Mucosa of descending colon (tissue), 3 donors: ENCODE data around the gene ZFPM1. TPM values are rescaled to one million over a fixed set of nuclear protein-coding genes. Genes with fewer than 3 reads are reported as not detected.

Experiments
- ATAC-seq: fragments of 200-7000 bp; cut with Tn5 transposase; one replicate; pipeline ENCODE4 v1.9.1; 2020; ENCODE audit warnings: mild to moderate bottlenecking, moderate library complexity
- DNase-seq, 3 donors: peaks; one replicate each; pipeline ENCODE4 v3.0.0-alpha.2; 2020
- H3K36me3 ChIP-seq: fragments of 200-600 bp; one replicate; pipeline ENCODE4 v1.8.0; 2021; ENCODE audit warnings: low read depth, mild to moderate bottlenecking
- H3K4me1 ChIP-seq: fragments of 200-600 bp; one replicate; pipeline ENCODE4 v1.8.0; 2021; ENCODE audit warnings: low read depth, mild to moderate bottlenecking
- H3K4me3 ChIP-seq: fragments of 200-600 bp; one replicate; pipeline ENCODE4 v1.8.0; 2021; ENCODE audit warnings: mild to moderate bottlenecking
- H3K9me3 ChIP-seq: fragments of 200-600 bp; one replicate; pipeline ENCODE4 v1.8.0; 2021; ENCODE audit warnings: mild to moderate bottlenecking
- intact Hi-C, 2 donors: fragments of 100-400 bp; cut with DNase I in 1 of 2; cut with micrococcal nuclease in 1 of 2; formaldehyde crosslinking; loops; one replicate each; pipeline versions ENCODE4 v1.11.0 to v1.11.1; 2022; cut with DNase I, micrococcal nuclease
- total RNA-seq, 3 donors: library from RNA; stranded (reverse); fragmentation: NEBNext Ultra II Directional in 2 of 3; extraction: Animal tissue kit (Norgen Biotek cat#: 25700) in 2 of 3; gene quantifications; one replicate each; pipeline versions ENCODE4 v1.2.1 to v1.2.4, GENCODE V29; 2021 to 2023
- TF ChIP-seq, protein P1 (sequence below): fragments of 200-600 bp; IDR thresholded peaks from one replicate; pipeline ENCODE4 v1.8.0; 2022; ENCODE audit warnings: antibody characterized with exemption, mild to moderate bottlenecking
- donor health status: DM: no; HTN: no; CAD: no; lungs with moderate emphysema.
- donor health status: DM: no; HTN: no; CAD: no.
- donor health status: DM: no; HTN: yes; CAD: no.

The ZFPM1 gene
- total RNA-seq, 3 donors from 2014 or later: 5.2 to 10.3 (median 7.2) TPM

- no peaks in the 10 kb centered on the region for H3K9me3 ChIP-seq
- no peak overlapping the region for H3K4me3 ChIP-seq
- TF ChIP-seq, protein P1, sequence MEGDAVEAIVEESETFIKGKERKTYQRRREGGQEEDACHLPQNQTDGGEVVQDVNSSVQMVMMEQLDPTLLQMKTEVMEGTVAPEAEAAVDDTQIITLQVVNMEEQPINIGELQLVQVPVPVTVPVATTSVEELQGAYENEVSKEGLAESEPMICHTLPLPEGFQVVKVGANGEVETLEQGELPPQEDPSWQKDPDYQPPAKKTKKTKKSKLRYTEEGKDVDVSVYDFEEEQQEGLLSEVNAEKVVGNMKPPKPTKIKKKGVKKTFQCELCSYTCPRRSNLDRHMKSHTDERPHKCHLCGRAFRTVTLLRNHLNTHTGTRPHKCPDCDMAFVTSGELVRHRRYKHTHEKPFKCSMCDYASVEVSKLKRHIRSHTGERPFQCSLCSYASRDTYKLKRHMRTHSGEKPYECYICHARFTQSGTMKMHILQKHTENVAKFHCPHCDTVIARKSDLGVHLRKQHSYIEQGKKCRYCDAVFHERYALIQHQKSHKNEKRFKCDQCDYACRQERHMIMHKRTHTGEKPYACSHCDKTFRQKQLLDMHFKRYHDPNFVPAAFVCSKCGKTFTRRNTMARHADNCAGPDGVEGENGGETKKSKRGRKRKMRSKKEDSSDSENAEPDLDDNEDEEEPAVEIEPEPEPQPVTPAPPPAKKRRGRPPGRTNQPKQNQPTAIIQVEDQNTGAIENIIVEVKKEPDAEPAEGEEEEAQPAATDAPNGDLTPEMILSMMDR: no peak
- DNase-seq (no peak), ATAC-seq (no peak)
- intact Hi-C loops: loop anchor here (2.0 to 10.0 kb wide), 3 partner anchors 87 to 125 kb away; no protein-coding TSS in a partner anchor
- H3K36me3 ChIP-seq: no peaks in the 10 kb centered on the region
- H3K4me1 ChIP-seq: peaks cover 8% of the 10 kb centered on the region
Observed at GRCh38 chr16:88440111-88440510, 13.0 kb upstream of the ZFPM1 start.

- intact Hi-C loops: loop anchor here (2.0 to 10.0 kb wide), 3 partner anchors 86 to 124 kb away; no protein-coding TSS in a partner anchor
- DNase-seq (no peak), ATAC-seq (no peak)
- TF ChIP-seq, protein P1: no peak
- no peak overlapping the region for H3K4me3 ChIP-seq
- H3K36me3 ChIP-seq: no peaks in the 10 kb centered on the region
- H3K9me3 ChIP-seq: no peaks in the 10 kb centered on the region
- peaks cover 8% of the 10 kb centered on the region for H3K4me1 ChIP-seq
Observed at GRCh38 chr16:88440686-88441405, 12.2 kb upstream of the ZFPM1 start.

- intact Hi-C loops: loop anchor here (2.0 to 10.0 kb wide), 3 partner anchors 86 to 123 kb away; no protein-coding TSS in a partner anchor
- H3K4me3 ChIP-seq: no peak overlapping the region
- no peaks in the 10 kb centered on the region for H3K36me3 ChIP-seq
- DNase-seq: no peak
- no peak for ATAC-seq
- TF ChIP-seq, protein P1: no peak
- H3K4me1 ChIP-seq: peaks cover 8% of the 10 kb centered on the region
- H3K9me3 ChIP-seq: no peaks in the 10 kb centered on the region
Observed at GRCh38 chr16:88441460-88441859, 11.6 kb upstream of the ZFPM1 start.

DNA sequence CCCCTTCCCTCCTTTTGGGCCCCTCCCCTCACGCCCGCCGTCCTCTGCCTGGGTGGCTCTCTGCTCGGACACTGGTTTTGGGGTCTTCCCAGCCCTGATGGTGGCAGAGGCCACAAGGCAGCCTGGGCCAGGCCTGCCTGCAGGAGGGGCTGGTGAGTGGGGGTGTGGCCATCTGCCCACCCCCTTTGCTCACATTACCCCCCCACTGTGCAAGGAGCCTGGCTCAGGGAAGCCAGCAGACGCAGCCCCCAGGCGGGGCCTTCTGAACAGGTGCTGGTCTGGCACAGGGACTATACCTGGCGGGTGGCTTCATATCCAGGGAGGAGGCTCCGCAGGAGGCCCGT lies 10.7 kb upstream of the ZFPM1 start:
- ATAC-seq (no peak), DNase-seq (no peak)
- peaks cover 8% of the 10 kb centered on the region for H3K4me1 ChIP-seq
- intact Hi-C loops: loop anchor here (5.0 to 10.0 kb wide), 2 partner anchors 85 to 122 kb away; no protein-coding TSS in a partner anchor
- H3K9me3 ChIP-seq: no peaks in the 10 kb centered on the region
- TF ChIP-seq, protein P1: no peak
- no peaks in the 10 kb centered on the region for H3K36me3 ChIP-seq
- H3K4me3 ChIP-seq: no peak overlapping the region

DNA sequence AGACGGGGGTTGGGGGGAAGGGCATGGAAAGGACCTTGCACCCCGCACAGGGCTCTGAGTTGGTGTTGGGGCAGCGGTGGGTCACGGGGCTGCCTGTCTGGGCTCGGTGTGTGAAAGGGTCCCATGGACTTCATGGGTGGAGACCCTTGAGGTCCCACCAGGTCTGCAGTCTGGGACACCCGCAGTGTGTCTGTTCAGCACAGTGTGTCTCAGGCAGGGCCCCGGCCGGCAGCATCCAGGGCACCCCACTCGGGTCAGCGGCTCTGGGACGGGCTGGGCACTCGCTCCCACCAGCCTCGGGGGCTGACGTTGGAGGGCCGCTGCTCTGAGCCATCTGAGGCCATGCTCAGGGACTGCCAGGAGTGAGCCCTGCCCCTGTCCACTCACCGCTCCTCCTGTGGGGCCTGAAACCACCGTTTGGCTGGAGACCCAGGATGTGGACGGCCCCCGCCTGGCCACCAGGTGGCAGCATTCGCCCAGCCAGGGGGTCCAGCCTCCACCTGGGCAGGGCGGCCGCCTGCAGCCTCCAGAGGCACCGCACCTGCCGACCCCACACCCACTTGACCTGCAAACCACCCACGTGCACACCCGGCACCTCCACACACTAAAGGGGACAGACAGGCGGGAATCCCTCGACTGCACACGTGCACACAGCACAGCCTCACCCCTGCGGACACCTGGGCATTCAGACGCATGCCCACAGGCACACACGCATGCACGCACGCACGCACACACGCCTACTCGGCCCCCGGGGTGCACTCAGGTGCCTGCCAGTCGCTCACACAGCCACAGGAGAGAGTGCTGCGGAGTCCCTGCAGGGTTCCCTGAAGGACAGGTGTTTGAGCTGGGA lies 10.1 kb upstream of the ZFPM1 start:
- Histone ChIP-seq H3K4me1 (peaks cover 5% of the 10 kb centered on the region), H3K9me3 (no peaks in the 10 kb centered on the region), H3K4me3 (no peak overlapping the region), H3K36me3 (no peaks in the 10 kb centered on the region)
- peak; percentile 77 to 89 (median 82) for DNase-seq
- ATAC-seq: peak; percentile 91
- TF ChIP-seq, protein P1: peak; percentile 85
- intact Hi-C loops: loop anchor here (5.0 to 10.0 kb wide), 2 partner anchors 84 to 122 kb away; no protein-coding TSS in a partner anchor
